HEK293T (cell line): ENCODE results near the gene RBM17.

Experiments used
- BHLHE40 ChIP-seq: fragments of 450-650 bp; IDR thresholded peaks from 2 replicates; pipeline ENCODE4 v1.6.1; 2016; ENCODE audit warnings: mild to moderate bottlenecking, moderate library complexity, borderline replicate concordance
- FOXA1 ChIP-seq: fragments of 450-650 bp; IDR thresholded peaks from 2 replicates; pipeline ENCODE4 v1.6.1; 2016; ENCODE audit warnings: mild to moderate bottlenecking
- FOXM1 ChIP-seq: fragments of 450-650 bp; IDR thresholded peaks from 2 replicates; pipeline ENCODE4 v1.6.1; 2017; ENCODE audit warnings: mild to moderate bottlenecking, borderline replicate concordance
- L3MBTL2 ChIP-seq: fragments of 450-650 bp; conservative IDR thresholded peaks from 2 replicates; pipeline ENCODE4 v1.6.1; 2016; ENCODE audit warnings: mild to moderate bottlenecking
- NFRKB ChIP-seq: fragments of 450-650 bp; IDR thresholded peaks from 2 replicates; pipeline ENCODE4 v1.6.1; 2016; ENCODE audit warnings: mild to moderate bottlenecking, moderate library complexity
- TARDBP ChIP-seq: fragments of 450-650 bp; IDR thresholded peaks from 2 replicates; pipeline ENCODE4 v1.6.1; 2016

DNA sequence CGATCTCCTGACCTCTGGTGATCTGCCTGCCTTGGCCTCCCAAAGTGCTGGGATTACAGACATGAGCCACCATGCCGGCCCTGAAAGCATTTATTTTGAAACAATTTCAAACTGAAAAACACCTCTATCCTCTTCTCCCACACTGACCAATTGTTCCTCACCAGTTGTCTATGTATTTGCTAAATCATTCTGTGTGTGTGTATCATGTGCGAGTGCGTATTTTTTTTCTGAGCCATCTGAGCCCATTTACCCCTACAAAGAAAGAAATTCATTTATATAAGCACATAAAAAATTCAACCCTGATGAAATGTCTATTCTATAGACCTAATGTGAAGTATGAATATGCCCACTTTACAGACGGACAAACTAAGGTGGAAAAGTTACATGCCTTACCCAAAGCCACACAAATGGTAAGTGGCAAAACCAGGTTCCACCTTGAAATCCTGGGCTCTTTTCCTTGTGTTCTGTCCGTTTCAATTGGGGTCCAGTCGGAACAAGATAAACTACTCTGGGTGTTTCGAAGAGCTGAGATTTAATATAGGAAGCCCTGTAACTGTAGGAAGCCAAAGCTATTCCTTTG lies 46.8 kb downstream of the RBM17 start:
- TF ChIP-seq NFRKB (no peak), BHLHE40 (no peak), L3MBTL2 (no peak), TARDBP (no peak), FOXM1 (no peak), FOXA1 (no peak)
